ENCODE results near the gene RNASEH2C. TPM values are rescaled to one million over a fixed set of nuclear protein-coding genes. Genes with fewer than 3 reads are reported as not detected.

Gene RNASEH2C
- total and polyA plus RNA-seq, 2 experiments from 2014 or later: 26.4 to 78.7 TPM

DNA sequence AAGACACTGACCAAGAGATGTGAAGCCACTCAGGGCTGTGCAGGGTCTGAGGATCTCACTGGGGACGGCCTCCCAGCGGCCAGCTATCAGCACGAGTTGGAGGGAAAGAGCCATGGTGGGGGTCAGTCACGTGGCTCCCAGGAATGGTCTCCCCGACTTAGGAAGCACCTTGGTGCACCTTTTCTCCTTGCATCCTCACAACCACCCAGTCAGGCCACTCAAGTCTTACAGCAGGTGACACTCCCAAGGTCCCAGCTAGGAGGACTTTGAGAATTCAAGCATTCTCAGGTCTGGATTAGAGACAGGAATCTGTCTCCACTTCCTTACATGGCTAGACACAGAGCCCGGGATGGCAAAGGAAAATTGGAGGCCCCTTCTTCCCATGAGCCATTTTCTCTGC, 2.7 kb downstream of the RNASEH2C start:
- peaks cover 41% of the 10 kb centered on the region for H3K79me2 ChIP-seq
- H3K4me2 ChIP-seq: no peak overlapping the region
- H3K9me3 ChIP-seq (ENCODE audit: low read depth): no peaks in the 10 kb centered on the region
- no peak overlapping the region for H3K27ac ChIP-seq
- peaks cover 13% of the 10 kb centered on the region for H4K20me1 ChIP-seq (ENCODE audit: insufficient read depth, poor library complexity, severe bottlenecking)
- H3K36me3 ChIP-seq (replicated peaks; ENCODE audit: insufficient read depth, low read depth): no peaks in the 10 kb centered on the region
- H3K9me2 ChIP-seq (replicated peaks; ENCODE audit: insufficient read depth): no peaks in the 10 kb centered on the region
- no peak overlapping the region for H2AFZ ChIP-seq
- no peak overlapping the region for H3K4me3 ChIP-seq
- H3K27me3 ChIP-seq: no peaks in the 10 kb centered on the region
- TF ChIP-seq, protein P1, sequence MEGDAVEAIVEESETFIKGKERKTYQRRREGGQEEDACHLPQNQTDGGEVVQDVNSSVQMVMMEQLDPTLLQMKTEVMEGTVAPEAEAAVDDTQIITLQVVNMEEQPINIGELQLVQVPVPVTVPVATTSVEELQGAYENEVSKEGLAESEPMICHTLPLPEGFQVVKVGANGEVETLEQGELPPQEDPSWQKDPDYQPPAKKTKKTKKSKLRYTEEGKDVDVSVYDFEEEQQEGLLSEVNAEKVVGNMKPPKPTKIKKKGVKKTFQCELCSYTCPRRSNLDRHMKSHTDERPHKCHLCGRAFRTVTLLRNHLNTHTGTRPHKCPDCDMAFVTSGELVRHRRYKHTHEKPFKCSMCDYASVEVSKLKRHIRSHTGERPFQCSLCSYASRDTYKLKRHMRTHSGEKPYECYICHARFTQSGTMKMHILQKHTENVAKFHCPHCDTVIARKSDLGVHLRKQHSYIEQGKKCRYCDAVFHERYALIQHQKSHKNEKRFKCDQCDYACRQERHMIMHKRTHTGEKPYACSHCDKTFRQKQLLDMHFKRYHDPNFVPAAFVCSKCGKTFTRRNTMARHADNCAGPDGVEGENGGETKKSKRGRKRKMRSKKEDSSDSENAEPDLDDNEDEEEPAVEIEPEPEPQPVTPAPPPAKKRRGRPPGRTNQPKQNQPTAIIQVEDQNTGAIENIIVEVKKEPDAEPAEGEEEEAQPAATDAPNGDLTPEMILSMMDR (IDR thresholded peaks at IDR 0.05; ENCODE audit: poor library complexity): no peak
- no peak for TF ChIP-seq EZH2 (IDR thresholded peaks at IDR 0.05; ENCODE audit: borderline replicate concordance)
- no peak for TF ChIP-seq EZH2phosphoT487 (IDR thresholded peaks at IDR 0.05; ENCODE audit: low read depth, severe bottlenecking, unreplicated experiment)
- H3K4me1 ChIP-seq (ENCODE audit: insufficient read depth): peaks cover 11% of the 10 kb centered on the region
- no peak for DNase-seq (ENCODE audit: low spot score)
- 91% methylated on average over 6 of the region's 6 CpGs for WGBS (ENCODE audit: low lambda C conversion rate, missing lambda C conversion rate)

DNA sequence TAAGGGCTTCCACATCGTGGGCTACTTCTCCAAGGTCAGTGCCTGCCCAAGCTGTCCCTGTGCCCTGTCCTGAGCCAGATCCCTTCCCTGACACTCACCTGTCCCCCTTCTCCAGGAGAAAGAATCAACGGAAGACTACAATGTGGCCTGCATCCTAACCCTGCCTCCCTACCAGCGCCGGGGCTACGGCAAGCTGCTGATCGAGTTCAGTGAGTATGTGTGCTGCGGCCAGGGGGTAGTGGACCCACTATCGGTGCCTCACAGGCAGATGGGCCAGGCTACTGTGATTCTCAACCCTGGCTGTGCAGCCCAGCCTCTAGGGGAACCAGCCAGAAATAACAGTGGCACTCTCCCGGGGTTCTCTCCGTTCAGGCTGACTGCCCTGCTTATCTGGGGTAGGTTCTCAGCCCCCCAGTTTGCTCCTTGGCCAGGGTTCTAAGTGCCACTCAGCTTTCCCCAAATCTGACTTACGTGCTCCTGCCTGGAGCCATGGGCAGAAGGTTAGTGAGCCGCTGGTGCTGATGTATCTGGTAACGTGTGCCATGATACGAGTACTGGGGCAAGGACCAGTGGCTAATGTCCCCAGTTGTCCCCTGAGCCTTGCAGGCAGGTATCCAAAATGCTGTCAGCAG, 3.7 kb downstream of the RNASEH2C start:
- H4K20me1 ChIP-seq (ENCODE audit: insufficient read depth, poor library complexity, severe bottlenecking): peaks cover 13% of the 10 kb centered on the region
- TF ChIP-seq, protein P1 (IDR thresholded peaks at IDR 0.05; ENCODE audit: poor library complexity): no peak
- no peak for TF ChIP-seq EZH2 (IDR thresholded peaks at IDR 0.05; ENCODE audit: borderline replicate concordance)
- TF ChIP-seq EZH2phosphoT487 (IDR thresholded peaks at IDR 0.05; ENCODE audit: low read depth, severe bottlenecking, unreplicated experiment): no peak
- WGBS (ENCODE audit: low lambda C conversion rate, missing lambda C conversion rate): 95% methylated on average over 14 of the region's 14 CpGs

DNA sequence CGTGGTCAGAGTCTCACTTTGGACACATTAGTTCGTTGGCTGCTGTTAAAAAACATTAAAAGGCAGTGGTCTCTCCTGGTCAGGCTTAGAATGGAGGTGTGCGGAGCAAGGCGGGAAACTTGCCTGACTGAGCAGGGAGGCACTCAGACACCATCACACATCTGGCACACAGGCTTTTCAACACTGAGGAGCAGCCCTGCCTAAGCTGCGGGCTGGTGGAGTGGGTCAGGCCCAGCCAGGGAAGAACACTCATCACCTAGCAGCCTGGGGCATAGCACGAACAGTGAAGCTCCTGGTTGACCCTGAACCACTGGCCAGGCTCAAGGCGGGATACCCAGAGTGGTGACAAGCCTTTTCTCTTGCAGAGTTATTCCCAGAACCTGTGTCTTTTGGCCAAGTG, 4.3 kb downstream of the RNASEH2C start:
- H3K27me3 ChIP-seq: no peaks in the 10 kb centered on the region
- no peak for TF ChIP-seq EZH2 (IDR thresholded peaks at IDR 0.05; ENCODE audit: borderline replicate concordance)
- no peak for TF ChIP-seq EZH2phosphoT487 (IDR thresholded peaks at IDR 0.05; ENCODE audit: low read depth, severe bottlenecking, unreplicated experiment)
- no peak overlapping the region for H3K4me3 ChIP-seq
- no peaks in the 10 kb centered on the region for H3K36me3 ChIP-seq (replicated peaks; ENCODE audit: insufficient read depth, low read depth)
- peaks cover 13% of the 10 kb centered on the region for H4K20me1 ChIP-seq (ENCODE audit: insufficient read depth, poor library complexity, severe bottlenecking)
- H3K27ac ChIP-seq: no peak overlapping the region
- no peak overlapping the region for H3K4me2 ChIP-seq
- no peak for DNase-seq (ENCODE audit: low spot score)
- no peaks in the 10 kb centered on the region for H3K9me2 ChIP-seq (replicated peaks; ENCODE audit: insufficient read depth)
- peaks cover 44% of the 10 kb centered on the region for H3K79me2 ChIP-seq
- 92% methylated on average over 7 of the region's 7 CpGs for WGBS (ENCODE audit: low lambda C conversion rate, missing lambda C conversion rate)
- H3K9me3 ChIP-seq (ENCODE audit: low read depth): no peaks in the 10 kb centered on the region
- no peak overlapping the region for H2AFZ ChIP-seq
- H3K4me1 ChIP-seq (ENCODE audit: insufficient read depth): peaks cover 11% of the 10 kb centered on the region

More for the DNA sequence above, 3.7 kb downstream of the RNASEH2C start:
- H3K27me3 ChIP-seq: no peaks in the 10 kb centered on the region
- H3K27ac ChIP-seq: no peak overlapping the region
- H3K9me2 ChIP-seq (replicated peaks; ENCODE audit: insufficient read depth): no peaks in the 10 kb centered on the region
- H3K4me2 ChIP-seq: no peak overlapping the region
- H3K9me3 ChIP-seq (ENCODE audit: low read depth): no peaks in the 10 kb centered on the region
- no peak for DNase-seq (ENCODE audit: low spot score)
- H3K36me3 ChIP-seq (replicated peaks; ENCODE audit: insufficient read depth, low read depth): no peaks in the 10 kb centered on the region
- H3K4me3 ChIP-seq: no peak overlapping the region
- H3K79me2 ChIP-seq: peaks cover 44% of the 10 kb centered on the region
- H2AFZ ChIP-seq: no peak overlapping the region
- H3K4me1 ChIP-seq (ENCODE audit: insufficient read depth): peaks cover 11% of the 10 kb centered on the region

DNA sequence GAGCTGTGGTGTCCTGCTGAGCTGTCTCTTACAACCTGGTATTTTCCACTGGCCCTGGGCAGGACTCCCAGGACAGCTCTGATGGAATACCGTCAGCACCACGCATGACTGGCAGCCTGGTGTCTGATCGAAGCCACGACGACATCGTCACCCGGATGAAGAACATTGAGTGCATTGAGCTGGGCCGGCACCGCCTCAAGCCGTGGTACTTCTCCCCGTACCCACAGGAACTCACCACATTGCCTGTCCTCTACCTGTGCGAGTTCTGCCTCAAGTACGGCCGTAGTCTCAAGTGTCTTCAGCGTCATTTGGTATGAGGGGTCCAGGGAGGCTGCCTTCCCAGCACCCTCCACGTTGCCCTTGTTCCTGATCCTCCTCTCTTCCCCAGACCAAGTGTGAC, 6.2 kb downstream of the RNASEH2C start:
- H4K20me1 ChIP-seq (ENCODE audit: insufficient read depth, poor library complexity, severe bottlenecking): peaks cover 5% of the 10 kb centered on the region
- 97% methylated on average over 16 of the region's 16 CpGs for WGBS (ENCODE audit: low lambda C conversion rate, missing lambda C conversion rate)

More for the DNA sequence above, 6.2 kb downstream of the RNASEH2C start:
- no peaks in the 10 kb centered on the region for H3K27me3 ChIP-seq
- no peaks in the 10 kb centered on the region for H3K9me2 ChIP-seq (replicated peaks; ENCODE audit: insufficient read depth)
- no peak overlapping the region for H3K4me2 ChIP-seq
- peaks cover 7% of the 10 kb centered on the region for H3K4me1 ChIP-seq (ENCODE audit: insufficient read depth)
- H3K36me3 ChIP-seq (replicated peaks; ENCODE audit: insufficient read depth, low read depth): no peaks in the 10 kb centered on the region
- no peak overlapping the region for H3K27ac ChIP-seq
- H2AFZ ChIP-seq: no peak overlapping the region
- no peak overlapping the region for H3K4me3 ChIP-seq
- H3K9me3 ChIP-seq (ENCODE audit: low read depth): no peaks in the 10 kb centered on the region
- no peak for TF ChIP-seq EZH2 (IDR thresholded peaks at IDR 0.05; ENCODE audit: borderline replicate concordance)
- TF ChIP-seq, protein P1 (IDR thresholded peaks at IDR 0.05; ENCODE audit: poor library complexity): no peak
- TF ChIP-seq EZH2phosphoT487 (IDR thresholded peaks at IDR 0.05; ENCODE audit: low read depth, severe bottlenecking, unreplicated experiment): no peak
- peaks cover 39% of the 10 kb centered on the region for H3K79me2 ChIP-seq
- DNase-seq (ENCODE audit: low spot score): no peak

Data from hepatocyte (in vitro differentiated cells).